HepG2 (cell line): ENCODE measurements around the gene DDX20. TPM values are rescaled to one million over a fixed set of nuclear protein-coding genes. Genes with fewer than 3 reads are reported as not detected.
A peak's percentile ranks its signal among the peaks of the same experiment; 100 is the strongest.

Experiments used
- CREB1 ChIP-seq, 2 experiments: fragments of 450-650 bp in 1 of 2; IDR thresholded peaks; 2 replicates each; pipeline ENCODE4 v1.6.1; 2016 to 2017; ENCODE audit warnings: control low read depth in 1 of 2, mild to moderate bottlenecking in 1 of 2, missing compliant biosample characterization in 1 of 2, missing genetic modification characterization in 1 of 2
- HMGXB4 ChIP-seq, 2 experiments: sonication (generic) in 1 of 2; formaldehyde crosslinking in 1 of 2; IDR thresholded peaks; 2 replicates each; pipeline versions ENCODE4 v1.4.0 to v1.6.1; 2018 to 2020; ENCODE audit warnings: missing genetic modification reagents in 2 of 2, borderline replicate concordance in 1 of 2, low read depth in 1 of 2, mild to moderate bottlenecking in 1 of 2, missing biosample characterization in 1 of 2
- ISL2 ChIP-seq: sonication (generic); formaldehyde crosslinking; IDR thresholded peaks from 2 replicates; pipeline ENCODE4 v1.5.0; 2020; ENCODE audit warnings: missing genetic modification reagents
- NCOA1 ChIP-seq: sonication (generic); formaldehyde crosslinking; IDR thresholded peaks from 2 replicates; pipeline ENCODE4 v1.9.0; 2021; ENCODE audit warnings: missing genetic modification reagents
- NKX3-1 ChIP-seq: sonication (generic); formaldehyde crosslinking; IDR thresholded peaks from 2 replicates; pipeline ENCODE4 v1.5.0; 2020; ENCODE audit warnings: missing genetic modification reagents
- PAX8 ChIP-seq: sonication (generic); formaldehyde crosslinking; IDR thresholded peaks from 2 replicates; pipeline ENCODE4 v1.8.0; 2022; ENCODE audit warnings: mild to moderate bottlenecking, missing genetic modification reagents, borderline replicate concordance
- PITX1 ChIP-seq: sonication (generic); formaldehyde crosslinking; IDR thresholded peaks from 2 replicates; pipeline ENCODE4 v1.5.1; 2020; ENCODE audit warnings: mild to moderate bottlenecking, missing genetic modification reagents
- RORA ChIP-seq: sonication (generic); formaldehyde crosslinking; IDR thresholded peaks from 2 replicates; pipeline ENCODE4 v1.5.0; 2020; ENCODE audit warnings: mild to moderate bottlenecking, missing genetic modification reagents, moderate library complexity
- SMAD1 ChIP-seq: sonication (generic); formaldehyde crosslinking; IDR thresholded peaks from 2 replicates; pipeline ENCODE4 v1.4.0; 2020; ENCODE audit warnings: missing genetic modification reagents, low read depth, mild to moderate bottlenecking, borderline replicate concordance
- TRIM24 ChIP-seq: sonication (generic); formaldehyde crosslinking; IDR thresholded peaks from 2 replicates; pipeline ENCODE4 v1.8.0; 2022; ENCODE audit warnings: mild to moderate bottlenecking, missing genetic modification reagents
- XRCC5 ChIP-seq: fragments of 200-400 bp; formaldehyde crosslinking; optimal IDR thresholded peaks from 2 replicates; pipeline ENCODE3; 2017; ENCODE audit warnings: mild to moderate bottlenecking, low read length
- YEATS2 ChIP-seq: sonication (generic); formaldehyde crosslinking; IDR thresholded peaks from 2 replicates; pipeline ENCODE4 v1.4.0; 2020; ENCODE audit warnings: missing genetic modification reagents, borderline replicate concordance
- ZBTB20 ChIP-seq: sonication (generic); formaldehyde crosslinking; IDR thresholded peaks from 2 replicates; pipeline ENCODE4 v1.8.1; 2023; ENCODE audit warnings: missing genetic modification reagents, low read depth, mild to moderate bottlenecking, borderline replicate concordance
- ZBTB33 ChIP-seq: sonication (generic); formaldehyde crosslinking; IDR thresholded peaks from 2 replicates; pipeline ENCODE4 v1.4.0; 2020; ENCODE audit warnings: missing genetic modification reagents
- ZBTB39 ChIP-seq: sonication (generic); formaldehyde crosslinking; IDR thresholded peaks from 2 replicates; pipeline ENCODE4 v1.5.0; 2020; ENCODE audit warnings: missing genetic modification reagents
- ZMYM3 ChIP-seq: sonication (generic); formaldehyde crosslinking; IDR thresholded peaks from 2 replicates; pipeline ENCODE4 v1.5.1; 2020; ENCODE audit warnings: mild to moderate bottlenecking, missing genetic modification reagents
- ZNF205 ChIP-seq: IDR thresholded peaks from 2 replicates; pipeline ENCODE4 v1.6.1; 2018; ENCODE audit warnings: missing biosample characterization, missing genetic modification reagents
- ZNF7 ChIP-seq: IDR thresholded peaks from 2 replicates; pipeline ENCODE4 v1.6.1; 2016; ENCODE audit warnings: missing biosample characterization, missing genetic modification reagents
- ZNF704 ChIP-seq: sonication (generic); formaldehyde crosslinking; IDR thresholded peaks from 2 replicates; pipeline ENCODE4 v1.8.1; 2023; ENCODE audit warnings: mild to moderate bottlenecking, inconsistent platforms, moderate library complexity, missing genetic modification reagents, borderline replicate concordance
- ZNF710 ChIP-seq: sonication (generic); formaldehyde crosslinking; IDR thresholded peaks from 2 replicates; pipeline ENCODE4 v1.5.0; 2020; ENCODE audit warnings: mild to moderate bottlenecking, missing genetic modification reagents, borderline replicate concordance
- ZNF772 ChIP-seq: sonication (generic); formaldehyde crosslinking; IDR thresholded peaks from 2 replicates; pipeline ENCODE4 v1.5.0; 2020; ENCODE audit warnings: mild to moderate bottlenecking, missing genetic modification reagents
- polyA plus RNA-seq, 8 experiments: library from polyadenylated mRNA; depleted of rRNA in 3 of 8; stranded (reverse) in 7 of 8; unstranded in 1 of 8; fragments of >200 nt; fragmentation: Illumina TruSeq in 4 of 8; extraction: Trizol in 4 of 8; gene quantifications; 2 replicates each; pipeline versions ENCODE4 v1.2.1 to v1.2.3, GENCODE V29; 2011 to 2016; ENCODE audit warnings: low read depth in 4 of 8, missing spikeins in 1 of 8, mixed read lengths in 1 of 8; ENCODE audit not compliant: insufficient read depth in 1 of 8
- total RNA-seq, 5 experiments: library from RNA; depleted of rRNA; stranded (reverse); fragments of >200 nt; fragmentation: Illumina TruSeq; extraction: Trizol; gene quantifications; 2 replicates each; pipeline ENCODE4 v1.2.3, GENCODE V29; 2016; ENCODE audit warnings: low read depth in 1 of 5

DDX20 gene
- total and polyA plus RNA-seq, 2 of the 13 experiments (the other 11 are each of a cell fraction or from before 2014, with no cell fraction given): 4.0 to 14.3 TPM

GRCh38 chr1:111747282-111747734 lies 8.4 kb upstream of the DDX20 start (continued):
- no peak for TF ChIP-seq ZBTB39 (CRISPR knock-in tag)
- TF ChIP-seq ZBTB33 (CRISPR knock-in tag): no peak
- no peak for TF ChIP-seq NCOA1 (CRISPR knock-in tag)
- 0 out of 4 replicates have a peak, but pooled peaks of 1 of the 2 experiments have one; percentile 33 for TF ChIP-seq HMGXB4 (CRISPR knock-in tag; IDR thresholded peaks at IDR 0.05; ENCODE audit: borderline replicate concordance in 1 of 2, low read depth in 1 of 2)
- no peak for TF ChIP-seq ZBTB20
- 0 out of 2 replicates have a peak, but pooled peaks have one; percentile 21 for TF ChIP-seq YEATS2 (CRISPR knock-in tag)
- TF ChIP-seq ZMYM3 (CRISPR knock-in tag): peak; percentile 95
- no peak for TF ChIP-seq ZNF205 (CRISPR knock-in tag)
- TF ChIP-seq ISL2: no peak
- TF ChIP-seq ZNF7 (CRISPR knock-in tag): no peak
- TF ChIP-seq NKX3-1: no peak
- no peak for TF ChIP-seq SMAD1 (CRISPR knock-in tag)
- no peak for TF ChIP-seq ZNF710 (CRISPR knock-in tag)
- TF ChIP-seq ZNF772 (CRISPR knock-in tag): 0 out of 2 replicates have a peak, but pooled peaks have one; percentile 41
- TF ChIP-seq ZNF704 (CRISPR knock-in tag): no peak
- no peak for TF ChIP-seq PITX1
- no peak for TF ChIP-seq PAX8
- TF ChIP-seq CREB1 (IDR thresholded peaks at IDR 0.05): 0 out of 2 replicates have a peak, but pooled peaks have one; percentile 12
- TF ChIP-seq CREB1 (CRISPR knock-in tag; IDR thresholded peaks at IDR 0.05): 0 out of 2 replicates have a peak, but pooled peaks have one; percentile 21
- TF ChIP-seq XRCC5: peak; percentile 82
- no peak for TF ChIP-seq RORA
- TF ChIP-seq TRIM24: no peak
